Neutrophil (primary cell): ENCODE measurements around the gene ZNF552.
"Not testable (repeated sequence)": the region's sequence is repeated elsewhere in the genome, so short reads cannot be mapped to it uniquely, and the experiment has no call there.

Source experiments
- H3K27ac ChIP-seq: fragments of 200-600 bp; sonication (generic); 2 replicates; pipeline ENCODE4 v1.5.1; 2016; ENCODE audit warnings: mild to moderate bottlenecking, moderate library complexity
- H3K27me3 ChIP-seq: fragments of 200-600 bp; sonication (generic); 2 replicates; pipeline ENCODE4 v1.6.0; 2016; ENCODE audit warnings: mild to moderate bottlenecking
- H3K36me3 ChIP-seq: fragments of 200-600 bp; sonication (generic); 2 replicates; pipeline ENCODE4 v1.5.1; 2017
- H3K4me1 ChIP-seq, 2 experiments: fragments of 200-600 bp in 1 of 2; sonication (generic) in 1 of 2; 1 replicate in 1 of 2; 2 replicates in 1 of 2; pipeline versions ENCODE4 v1.5.1 to v1.6.1; 2013 to 2016; ENCODE audit warnings: low read depth in 1 of 2, low read length in 1 of 2, mild to moderate bottlenecking in 1 of 2, moderate library complexity in 1 of 2; ENCODE audit not compliant: control insufficient read depth in 1 of 2, insufficient read depth in 1 of 2
- H3K4me3 ChIP-seq, 2 experiments: fragments of 200-600 bp in 1 of 2; sonication (generic) in 1 of 2; 1 replicate in 1 of 2; 2 replicates in 1 of 2; pipeline ENCODE4 v1.5.1; 2013 to 2016; ENCODE audit warnings: low read depth in 1 of 2, low read length in 1 of 2, mild to moderate bottlenecking in 1 of 2, moderate library complexity in 1 of 2
- H3K9me3 ChIP-seq: fragments of 200-600 bp; sonication (generic); 2 replicates; pipeline ENCODE4 v1.5.1; 2016
- CTCF ChIP-seq: fragments of 200-600 bp; sonication (generic); IDR thresholded peaks from 2 replicates; pipeline ENCODE4 v1.5.1; 2016; ENCODE audit warnings: antibody characterized with exemption

Gene ZNF552

GRCh38 chr19:57814505-57815246, at the start of gene ZNF552:
Gene ZNF552 (minus strand): TSS chr19:57814913. CDS start chr19:57814743, 170 bp downstream.
- no peaks in the 10 kb centered on the region for H3K27me3 ChIP-seq
- H3K4me3 ChIP-seq, result peak within 1 kb of the TSS; percentile 82 to 96
- peaks cover 49 to 55% of the 10 kb centered on the region in 2 experiments for H3K4me1 ChIP-seq
- peaks cover 16% of the 10 kb centered on the region for H3K36me3 ChIP-seq
- peak within 1 kb of the TSS; percentile 90 for H3K27ac ChIP-seq
- H3K9me3 ChIP-seq, result no peaks in the 10 kb centered on the region
- no peak for TF ChIP-seq CTCF

- H3K9me3 ChIP-seq, H3K4me3 ChIP-seq, H3K4me1 ChIP-seq, H3K27ac ChIP-seq, H3K27me3 ChIP-seq: not testable (repeated sequence)
- peaks cover 82% of the 10 kb centered on the region for H3K36me3 ChIP-seq
These were observed 47.6 kb upstream of the ZNF552 start for GRCh38 chr19:57862351-57862750.

GRCh38 chr19:57854117-57854516, 39.4 kb upstream of the ZNF552 start:
- peaks cover 10 to 14% of the 10 kb centered on the region in 2 experiments for H3K4me1 ChIP-seq
- H3K4me3 ChIP-seq, H3K27ac ChIP-seq, H3K9me3 ChIP-seq, H3K27me3 ChIP-seq: not testable (repeated sequence)
- peaks cover 42% of the 10 kb centered on the region for H3K36me3 ChIP-seq

- not testable (repeated sequence) for H3K4me3 ChIP-seq, H3K9me3 ChIP-seq, H3K27me3 ChIP-seq, H3K27ac ChIP-seq
- Histone ChIP-seq H3K4me1 (peaks cover 20 to 31% of the 10 kb centered on the region in 2 experiments), H3K36me3 (peaks cover 24% of the 10 kb centered on the region)
These were observed 37.3 kb upstream of the ZNF552 start for GRCh38 chr19:57851812-57852603.

GRCh38 chr19:57850553-57851017, 35.9 kb upstream of the ZNF552 start:
- Histone ChIP-seq H3K9me3 (no peaks in the 10 kb centered on the region), H3K36me3 (peaks cover 9% of the 10 kb centered on the region), H3K27ac (peak overlapping the region; percentile 82), H3K27me3 (no peaks in the 10 kb centered on the region), H3K4me1 (peaks cover 25 to 38% of the 10 kb centered on the region in 2 experiments), H3K4me3 (peak overlapping the region; percentile 72 to 75)
- no peak for TF ChIP-seq CTCF

GRCh38 chr19:57849666-57850473, 35.2 kb upstream of the ZNF552 start, which contains the start of gene ZNF587:
Gene ZNF587 (plus strand): TSS chr19:57849859. CDS start chr19:57850039, 180 bp downstream.
- not testable (repeated sequence) for H3K36me3 ChIP-seq, H3K9me3 ChIP-seq, H3K27me3 ChIP-seq
- Histone ChIP-seq H3K4me1 (peaks cover 25 to 38% of the 10 kb centered on the region in 2 experiments), H3K27ac (peak within 1 kb of the TSS; percentile 82), H3K4me3 (peak within 1 kb of the TSS; percentile 72 to 75)

GRCh38 chr19:57849162-57849665, 34.5 kb upstream of the ZNF552 start:
- H3K9me3 ChIP-seq, H3K27me3 ChIP-seq, H3K36me3 ChIP-seq: not testable (repeated sequence)
- Histone ChIP-seq H3K4me1 (peaks cover 25 to 38% of the 10 kb centered on the region in 2 experiments), H3K27ac (peak overlapping the region; percentile 82), H3K4me3 (peak overlapping the region; percentile 72 to 75)

GRCh38 chr19:57847164-57847563, 32.5 kb upstream of the ZNF552 start:
- peak overlapping the region; percentile 69 for H3K27ac ChIP-seq
- peaks cover 25 to 38% of the 10 kb centered on the region in 2 experiments for H3K4me1 ChIP-seq
- H3K27me3 ChIP-seq, H3K36me3 ChIP-seq, H3K9me3 ChIP-seq, H3K4me3 ChIP-seq: not testable (repeated sequence)
